OCI-LY1 (cell line): ENCODE data around the gene SH3RF3.

Experiments used
- H2AFZ ChIP-seq: fragments of 200-600 bp; sonication (generic), shearing (Covaris generic); 2 replicates; pipeline ENCODE4 v1.6.0; 2014; ENCODE audit warnings: antibody characterized with exemption, mild to moderate bottlenecking, low read length
- H3F3A ChIP-seq: fragments of 200-600 bp; sonication (generic), shearing (Covaris generic); 2 replicates; pipeline ENCODE4 v1.6.0; 2014; ENCODE audit warnings: mild to moderate bottlenecking, antibody characterized with exemption, low read length, moderate library complexity; ENCODE audit not compliant: insufficient read depth
- H3K27ac ChIP-seq: fragments of 200-600 bp; sonication (generic); 2 replicates; pipeline ENCODE4 v1.5.1; 2014; ENCODE audit warnings: low read length, mixed run types, mild to moderate bottlenecking, low read depth; ENCODE audit not compliant: poor library complexity, severe bottlenecking
- H3K27me3 ChIP-seq: fragments of 200-600 bp; sonication (generic); 2 replicates; pipeline ENCODE4 v1.6.0; 2014; ENCODE audit warnings: antibody characterized with exemption, mild to moderate bottlenecking, low read length, moderate library complexity; ENCODE audit not compliant: insufficient read depth
- H3K36me3 ChIP-seq: fragments of 200-600 bp; sonication (generic); 2 replicates; pipeline ENCODE4 v1.6.1; 2014; ENCODE audit warnings: mild to moderate bottlenecking, antibody characterized with exemption, low read length, moderate library complexity, mixed read lengths; ENCODE audit not compliant: insufficient read depth
- H3K4me1 ChIP-seq: fragments of 200-600 bp; sonication (generic); 2 replicates; pipeline ENCODE4 v1.5.1; 2014; ENCODE audit warnings: mild to moderate bottlenecking, low read length, moderate library complexity; ENCODE audit not compliant: insufficient read depth, severe bottlenecking
- H3K4me2 ChIP-seq: fragments of 200-600 bp; sonication (generic), shearing (Covaris generic); 2 replicates; pipeline ENCODE4 v1.6.1; 2014; ENCODE audit warnings: low read length
- H3K4me3 ChIP-seq: fragments of 200-600 bp; sonication (generic); 2 replicates; pipeline ENCODE4 v1.5.1; 2014; ENCODE audit warnings: low read length, low read depth, mild to moderate bottlenecking, mixed read lengths; ENCODE audit not compliant: poor library complexity, severe bottlenecking
- H3K79me2 ChIP-seq: fragments of 200-600 bp; shearing (Covaris generic); 2 replicates; pipeline ENCODE4 v1.6.1; 2016; ENCODE audit warnings: mixed run types, low read length, mixed read lengths; ENCODE audit not compliant: insufficient read depth
- H3K9ac ChIP-seq: fragments of 200-600 bp; sonication (generic), shearing (Covaris generic); 2 replicates; pipeline ENCODE4 v1.6.1; 2014; ENCODE audit warnings: mild to moderate bottlenecking, low read length, mixed read lengths
- H3K9me2 ChIP-seq: fragments of 200-600 bp; sonication (generic), shearing (Covaris generic); 2 replicates; pipeline ENCODE4 v1.6.1; 2014; ENCODE audit warnings: low read depth, mild to moderate bottlenecking, low read length, mixed read lengths
- H3K9me3 ChIP-seq: fragments of 200-600 bp; shearing (Covaris generic); 2 replicates; pipeline ENCODE4 v1.6.1; 2014; ENCODE audit warnings: low read length, mixed read lengths
- H4K20me1 ChIP-seq: fragments of 200-600 bp; sonication (generic), shearing (Covaris generic); 2 replicates; pipeline ENCODE4 v1.6.0; 2016; ENCODE audit warnings: mild to moderate bottlenecking, low read length; ENCODE audit not compliant: insufficient read depth
- CTCF ChIP-seq: fragments of 200-600 bp; sonication (generic), shearing (Covaris generic); IDR thresholded peaks from 2 replicates; pipeline ENCODE4 v1.5.1; 2017; ENCODE audit warnings: mild to moderate bottlenecking, antibody characterized with exemption, low read length, moderate library complexity, mixed read lengths
- EZH2 ChIP-seq: fragments of 200-600 bp; sonication (generic), shearing (Covaris generic); IDR thresholded peaks from 2 replicates; pipeline ENCODE4 v1.8.0; 2017; ENCODE audit warnings: borderline replicate concordance, mixed run types, mild to moderate bottlenecking, antibody characterized with exemption, low read length, moderate library complexity, mixed read lengths

The SH3RF3 gene

GRCh38 chr2:109487871-109488655, 359.1 kb downstream of the SH3RF3 start:
- no peaks in the 10 kb centered on the region for H4K20me1 ChIP-seq
- H3K9ac ChIP-seq, result no peak overlapping the region
- H3K9me2 ChIP-seq, result no peaks in the 10 kb centered on the region
- H3K4me2 ChIP-seq, result no peak overlapping the region
- no peaks in the 10 kb centered on the region for H3F3A ChIP-seq
- 0 out of 2 replicates have a peak, but pooled peaks cover 6% of the 10 kb centered on the region for H3K27me3 ChIP-seq
- H3K27ac ChIP-seq, result no peak overlapping the region
- H3K4me1 ChIP-seq, result no peaks in the 10 kb centered on the region
- no peak overlapping the region for H3K4me3 ChIP-seq
- no peaks in the 10 kb centered on the region for H3K36me3 ChIP-seq
- no peaks in the 10 kb centered on the region for H3K9me3 ChIP-seq
- no peak for TF ChIP-seq EZH2
- TF ChIP-seq CTCF, result no peak
- no peak overlapping the region for H2AFZ ChIP-seq
- no peaks in the 10 kb centered on the region for H3K79me2 ChIP-seq

GRCh38 chr2:109489296-109489695, 360.3 kb downstream of the SH3RF3 start:
- Histone ChIP-seq H3K9ac (no peak overlapping the region), H3K36me3 (no peaks in the 10 kb centered on the region), H3K79me2 (no peaks in the 10 kb centered on the region), H4K20me1 (no peaks in the 10 kb centered on the region), H3K27me3 (0 out of 2 replicates have a peak, but pooled peaks cover 6% of the 10 kb centered on the region), H3K4me1 (no peaks in the 10 kb centered on the region), H3K9me2 (no peaks in the 10 kb centered on the region), H2AFZ (no peak overlapping the region), H3K27ac (no peak overlapping the region), H3K4me3 (no peak overlapping the region), H3K9me3 (no peaks in the 10 kb centered on the region), H3K4me2 (no peak overlapping the region), H3F3A (no peaks in the 10 kb centered on the region)
- no peak for TF ChIP-seq EZH2
- no peak for TF ChIP-seq CTCF

GRCh38 chr2:109493176-109493935, 364.4 kb downstream of the SH3RF3 start:
- Histone ChIP-seq H3K36me3 (no peaks in the 10 kb centered on the region), H3K9me2 (no peaks in the 10 kb centered on the region), H3K4me3 (no peak overlapping the region), H3K4me1 (no peaks in the 10 kb centered on the region), H4K20me1 (no peaks in the 10 kb centered on the region), H3F3A (no peaks in the 10 kb centered on the region), H3K27ac (no peak overlapping the region), H3K9ac (no peak overlapping the region), H3K27me3 (no peaks in the 10 kb centered on the region), H3K4me2 (no peak overlapping the region), H2AFZ (no peak overlapping the region), H3K79me2 (no peaks in the 10 kb centered on the region), H3K9me3 (no peaks in the 10 kb centered on the region)
- TF ChIP-seq CTCF (no peak), EZH2 (no peak)
